ENCODE measurements around the gene HECTD1.

- no peak for TF ChIP-seq CTCF (IDR thresholded peaks at IDR 0.05)
- TF ChIP-seq EZH2 (IDR thresholded peaks at IDR 0.05), result no peak
Measured at GRCh38 chr14:31200702-31200990, 6.9 kb downstream of the HECTD1 start.

Data from neural progenitor cell (in vitro differentiated cells).